Tibial artery (tissue), 4 donors: ENCODE measurements around the gene FRYL.

Experiments
- DNase-seq, 2 donors: peaks; one replicate each; pipeline ENCODE4 v3.0.0-alpha.2; 2019
- H3K27ac ChIP-seq, 2 donors: fragments of 200-600 bp; sonication (generic) in 1 of 2; 1 replicate in 1 of 2; 2 replicates in 1 of 2; pipeline ENCODE4 v1.5.1; 2018 to 2019; ENCODE audit warnings: mild to moderate bottlenecking in 1 of 2
- H3K27me3 ChIP-seq, 2 donors: fragments of 200-600 bp; sonication (generic) in 1 of 2; one replicate each; pipeline versions ENCODE4 v1.5.1 to v1.6.0; 2016 to 2019
- H3K36me3 ChIP-seq, 3 donors: fragments of 200-600 bp; sonication (generic) in 2 of 3; one replicate each; pipeline ENCODE4 v1.5.1; 2016 to 2019; ENCODE audit warnings: mild to moderate bottlenecking in 2 of 3
- H3K4me1 ChIP-seq, 4 donors: fragments of 200-600 bp; sonication (generic) in 2 of 4; 1 replicate in 3 of 4; 2 replicates in 1 of 4; pipeline ENCODE4 v1.5.1; 2016 to 2019
- H3K4me3 ChIP-seq, 2 donors: fragments of 200-600 bp; sonication (generic) in 1 of 2; 1 replicate in 1 of 2; 2 replicates in 1 of 2; pipeline ENCODE4 v1.5.1; 2018 to 2019; ENCODE audit warnings: mild to moderate bottlenecking in 2 of 2
- H3K9me3 ChIP-seq, 3 donors: fragments of 200-600 bp; sonication (generic) in 1 of 3; one replicate each; pipeline ENCODE4 v1.5.1; 2016 to 2019
- CTCF ChIP-seq, 2 experiments: fragments of 200-600 bp in 1 of 2; fragments of 450-650 bp in 1 of 2; IDR thresholded peaks; one replicate each; pipeline ENCODE4 v1.5.1; 2017 to 2019; ENCODE audit warnings: antibody characterized with exemption in 2 of 2, mild to moderate bottlenecking in 1 of 2, moderate library complexity in 1 of 2
- intact Hi-C: fragments of 100-400 bp; cut with DNase I; formaldehyde crosslinking; loops from one replicate; pipeline ENCODE4 v1.15.0; 2023; ENCODE audit warnings: low total_unique reads

The FRYL gene

DNA sequence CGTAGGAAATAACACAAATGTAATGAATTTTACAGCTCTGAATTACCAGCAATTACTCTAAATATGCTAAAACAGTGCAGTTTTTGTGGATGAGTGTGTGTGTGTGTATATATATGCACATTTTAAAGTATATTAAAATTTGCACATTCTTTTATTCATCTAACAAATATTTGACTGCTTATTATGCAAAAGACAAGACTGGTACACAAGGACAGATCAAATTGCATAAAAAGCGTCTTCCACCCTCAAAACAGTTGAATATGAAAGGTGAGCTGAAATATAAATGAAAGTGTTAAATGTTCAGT is 276.1 kb downstream of the FRYL start:
- no peak overlapping the region for H3K27ac ChIP-seq
- no peaks in the 10 kb centered on the region for H3K27me3 ChIP-seq
- H3K9me3 ChIP-seq: no peaks in the 10 kb centered on the region
- TF ChIP-seq CTCF (IDR thresholded peaks at IDR 0.05): no peak
- intact Hi-C loops: no loop called here
- H3K4me3 ChIP-seq: no peak overlapping the region
- no peak for DNase-seq
- H3K4me1 ChIP-seq: no peaks in the 10 kb centered on the region
- peaks cover 59 to 89% (median 68%) of the 10 kb centered on the region in 3 donors for H3K36me3 ChIP-seq

DNA sequence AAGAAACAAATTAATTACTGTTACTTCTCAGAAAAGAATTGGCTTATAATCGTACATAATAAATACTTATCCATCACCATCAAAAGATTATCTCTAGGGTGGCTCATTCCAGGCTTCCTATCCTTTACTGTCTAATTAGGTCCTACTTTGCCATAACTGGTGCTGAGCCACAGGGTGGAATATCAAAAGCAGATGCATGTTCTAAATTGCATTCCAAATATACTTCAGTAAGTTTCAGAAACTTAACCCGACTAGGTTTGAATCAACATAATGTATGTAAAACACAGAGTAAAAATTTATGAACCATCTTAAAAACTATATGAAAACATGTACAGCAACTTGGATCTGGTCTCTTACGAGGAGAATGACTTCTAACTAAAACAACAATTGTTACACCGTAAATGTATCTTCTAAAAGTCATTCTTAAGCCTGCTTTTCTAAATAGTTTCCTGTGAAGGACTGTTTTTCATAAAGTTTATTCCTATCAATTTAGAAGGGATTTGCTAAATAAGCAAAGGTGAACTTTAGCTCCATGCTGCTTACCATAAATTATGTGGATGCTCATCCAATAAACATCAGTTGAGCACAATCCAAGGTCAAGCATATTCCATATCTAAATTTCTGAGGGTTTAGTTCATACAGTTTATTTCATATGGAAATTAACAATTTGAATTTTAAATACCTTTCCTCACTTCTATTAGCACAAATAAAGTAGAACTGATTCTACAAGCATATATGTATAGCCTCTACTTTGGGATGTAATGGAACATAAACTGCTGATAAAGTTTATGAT is 276.6 kb downstream of the FRYL start:
- Histone ChIP-seq H3K27me3 (no peaks in the 10 kb centered on the region), H3K4me1 (no peaks in the 10 kb centered on the region), H3K36me3 (peaks cover 54 to 89% (median 68%) of the 10 kb centered on the region in 3 donors), H3K27ac (no peak overlapping the region), H3K4me3 (no peak overlapping the region), H3K9me3 (no peaks in the 10 kb centered on the region)
- DNase-seq: no peak
- intact Hi-C loops: no loop called here
- no peak for TF ChIP-seq CTCF (IDR thresholded peaks at IDR 0.05)

DNA sequence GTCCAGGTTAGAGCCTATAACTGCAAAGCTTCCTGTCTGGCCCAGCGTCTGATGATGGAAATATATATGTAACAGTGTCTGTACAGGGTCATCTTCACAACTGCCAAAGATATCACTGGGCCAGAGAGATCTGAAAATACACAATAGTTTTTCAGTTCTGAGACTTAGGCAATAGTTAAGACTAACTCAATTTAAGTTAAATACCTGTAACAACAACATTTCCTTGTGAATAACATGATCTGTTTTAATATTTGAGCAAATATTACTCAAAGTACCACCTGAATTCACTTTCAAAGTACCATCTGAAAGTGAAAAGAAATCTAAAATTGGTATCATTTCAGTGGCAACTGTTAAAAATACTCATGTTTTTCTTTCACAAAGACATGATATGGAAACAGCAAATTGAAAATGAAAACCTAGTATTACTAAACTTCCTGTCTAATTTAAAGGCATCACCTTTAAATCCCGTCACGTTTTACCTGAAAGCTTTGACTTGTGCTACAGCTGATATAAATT is 280.5 kb downstream of the FRYL start:
- no peak for DNase-seq
- peaks cover 29 to 59% (median 40%) of the 10 kb centered on the region in 3 donors for H3K36me3 ChIP-seq
- intact Hi-C loops: no loop called here
- no peaks in the 10 kb centered on the region for H3K9me3 ChIP-seq
- H3K4me3 ChIP-seq: no peak overlapping the region
- no peak overlapping the region for H3K27ac ChIP-seq
- no peaks in the 10 kb centered on the region for H3K27me3 ChIP-seq
- TF ChIP-seq CTCF (IDR thresholded peaks at IDR 0.05): no peak
- H3K4me1 ChIP-seq: no peaks in the 10 kb centered on the region

DNA sequence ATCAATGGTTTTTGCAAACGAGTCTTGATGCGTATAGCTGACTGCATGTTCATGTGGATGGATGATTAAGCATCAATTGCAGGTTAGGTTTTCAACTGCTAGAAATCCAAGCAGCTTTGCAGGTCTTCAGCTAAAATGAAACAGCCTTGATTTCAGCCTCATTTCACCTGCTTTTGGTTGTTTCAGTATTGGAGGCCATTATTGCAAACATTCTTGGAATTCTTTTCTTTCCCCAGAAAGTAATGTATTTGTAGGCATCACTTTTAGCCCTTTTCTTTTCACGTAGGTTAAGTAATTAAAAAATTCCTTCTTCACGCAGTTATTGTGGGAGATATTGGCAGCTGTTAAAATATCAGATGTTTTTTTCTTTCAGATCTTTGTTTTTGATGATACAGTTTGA is 281.2 kb downstream of the FRYL start:
- no peaks in the 10 kb centered on the region for H3K9me3 ChIP-seq
- H3K4me3 ChIP-seq: no peak overlapping the region
- intact Hi-C loops: no loop called here
- H3K36me3 ChIP-seq: peaks cover 29 to 52% (median 40%) of the 10 kb centered on the region in 3 donors
- no peak for DNase-seq
- H3K4me1 ChIP-seq: no peaks in the 10 kb centered on the region
- H3K27ac ChIP-seq: no peak overlapping the region
- no peak for TF ChIP-seq CTCF (IDR thresholded peaks at IDR 0.05)
- H3K27me3 ChIP-seq: no peaks in the 10 kb centered on the region

GRCh38 chr4:48495941-48496340 is 284.1 kb downstream of the FRYL start:
- Histone ChIP-seq H3K36me3 (peaks cover 19 to 27% (median 24%) of the 10 kb centered on the region in 3 donors), H3K4me3 (no peak overlapping the region), H3K27me3 (peaks cover 0 to 11% of the 10 kb centered on the region in 2 donors), H3K27ac (no peak overlapping the region), H3K9me3 (no peaks in the 10 kb centered on the region), H3K4me1 (peaks cover 0 to 3% (median under 1%) of the 10 kb centered on the region in 4 donors)
- intact Hi-C loops: no loop called here
- TF ChIP-seq CTCF (IDR thresholded peaks at IDR 0.05): no peak
- no peak for DNase-seq
